ENCODE measurements around the gene NWD2. TPM values are rescaled to one million over a fixed set of nuclear protein-coding genes. Genes with fewer than 3 reads are reported as not detected.

NWD2 gene
- total RNA-seq, 1 donor from 2014 or later, result 1.5 TPM

- Mint-ChIP-seq H3K4me3 (no peak overlapping the region), H3K27ac (no peak overlapping the region), H3K4me1 (ENCODE audit: unreplicated experiment) (peaks cover 8% of the 10 kb centered on the region), H3K36me3 (no peaks in the 10 kb centered on the region), H3K27me3 (peaks cover 5% of the 10 kb centered on the region), H3K9me3 (no peaks in the 10 kb centered on the region)
- TF ChIP-seq, protein P1, sequence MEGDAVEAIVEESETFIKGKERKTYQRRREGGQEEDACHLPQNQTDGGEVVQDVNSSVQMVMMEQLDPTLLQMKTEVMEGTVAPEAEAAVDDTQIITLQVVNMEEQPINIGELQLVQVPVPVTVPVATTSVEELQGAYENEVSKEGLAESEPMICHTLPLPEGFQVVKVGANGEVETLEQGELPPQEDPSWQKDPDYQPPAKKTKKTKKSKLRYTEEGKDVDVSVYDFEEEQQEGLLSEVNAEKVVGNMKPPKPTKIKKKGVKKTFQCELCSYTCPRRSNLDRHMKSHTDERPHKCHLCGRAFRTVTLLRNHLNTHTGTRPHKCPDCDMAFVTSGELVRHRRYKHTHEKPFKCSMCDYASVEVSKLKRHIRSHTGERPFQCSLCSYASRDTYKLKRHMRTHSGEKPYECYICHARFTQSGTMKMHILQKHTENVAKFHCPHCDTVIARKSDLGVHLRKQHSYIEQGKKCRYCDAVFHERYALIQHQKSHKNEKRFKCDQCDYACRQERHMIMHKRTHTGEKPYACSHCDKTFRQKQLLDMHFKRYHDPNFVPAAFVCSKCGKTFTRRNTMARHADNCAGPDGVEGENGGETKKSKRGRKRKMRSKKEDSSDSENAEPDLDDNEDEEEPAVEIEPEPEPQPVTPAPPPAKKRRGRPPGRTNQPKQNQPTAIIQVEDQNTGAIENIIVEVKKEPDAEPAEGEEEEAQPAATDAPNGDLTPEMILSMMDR (conservative IDR thresholded peaks at IDR 0.05), result no peak
- DNase-seq (ENCODE audit: extremely low spot score, unreplicated experiment), result no peak
Observed at GRCh38 chr4:37219990-37220389, 24.6 kb upstream of the NWD2 start.

- Mint-ChIP-seq H3K4me1 (ENCODE audit: unreplicated experiment) (peaks cover 8% of the 10 kb centered on the region), H3K4me3 (no peak overlapping the region), H3K27ac (no peak overlapping the region), H3K27me3 (peaks cover 9% of the 10 kb centered on the region), H3K36me3 (no peaks in the 10 kb centered on the region), H3K9me3 (no peaks in the 10 kb centered on the region)
- no peak for DNase-seq (ENCODE audit: extremely low spot score, unreplicated experiment)
- TF ChIP-seq, protein P1 (conservative IDR thresholded peaks at IDR 0.05), result no peak
Observed at GRCh38 chr4:37220685-37221084, 23.9 kb upstream of the NWD2 start.

- H3K27me3 Mint-ChIP-seq, result peaks cover 11% of the 10 kb centered on the region
- no peaks in the 10 kb centered on the region for H3K9me3 Mint-ChIP-seq
- H3K4me1 Mint-ChIP-seq (ENCODE audit: unreplicated experiment), result peaks cover 5% of the 10 kb centered on the region
Observed at GRCh38 chr4:37223732-37224131, 20.8 kb upstream of the NWD2 start.

GRCh38 chr4:37224854-37225253, 19.7 kb upstream of the NWD2 start:
- no peak overlapping the region for H3K4me3 Mint-ChIP-seq
- H3K36me3 Mint-ChIP-seq, result no peaks in the 10 kb centered on the region
- TF ChIP-seq, protein P1 (conservative IDR thresholded peaks at IDR 0.05), result no peak
- no peaks in the 10 kb centered on the region for H3K4me1 Mint-ChIP-seq (ENCODE audit: unreplicated experiment)
- no peak overlapping the region for H3K27ac Mint-ChIP-seq
- no peak for DNase-seq (ENCODE audit: extremely low spot score, unreplicated experiment)
- H3K9me3 Mint-ChIP-seq, result no peaks in the 10 kb centered on the region
- peaks cover 10% of the 10 kb centered on the region for H3K27me3 Mint-ChIP-seq

More at GRCh38 chr4:37223732-37224131, 20.8 kb upstream of the NWD2 start:
- no peaks in the 10 kb centered on the region for H3K36me3 Mint-ChIP-seq
- H3K27ac Mint-ChIP-seq, result no peak overlapping the region
- TF ChIP-seq, protein P1 (conservative IDR thresholded peaks at IDR 0.05), result no peak
- H3K4me3 Mint-ChIP-seq, result no peak overlapping the region
- DNase-seq (ENCODE audit: extremely low spot score, unreplicated experiment), result no peak

DNA sequence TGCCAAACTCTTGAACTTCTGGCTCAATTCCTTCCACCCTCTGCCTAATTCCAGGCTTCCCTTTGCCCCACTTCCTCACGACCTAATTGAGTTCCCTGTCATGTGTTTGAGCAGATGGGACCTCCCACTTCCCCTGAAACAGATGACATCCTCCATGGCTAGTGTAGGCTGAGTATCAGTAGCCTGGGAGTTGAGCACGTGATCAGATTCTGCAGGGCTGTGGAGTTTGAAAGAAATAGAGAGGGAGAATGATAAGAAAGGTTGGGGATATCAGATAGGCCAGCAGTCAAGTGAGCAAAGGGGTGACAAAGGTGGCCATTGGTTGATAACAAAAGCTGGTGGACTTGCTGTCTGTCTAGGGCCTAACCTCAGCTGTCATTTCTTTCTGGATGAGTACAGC, 18.8 kb upstream of the NWD2 start:
- no peaks in the 10 kb centered on the region for H3K4me1 Mint-ChIP-seq (ENCODE audit: unreplicated experiment)
- no peak overlapping the region for H3K4me3 Mint-ChIP-seq
- peaks cover 10% of the 10 kb centered on the region for H3K27me3 Mint-ChIP-seq
- no peak overlapping the region for H3K27ac Mint-ChIP-seq
- no peaks in the 10 kb centered on the region for H3K9me3 Mint-ChIP-seq
- no peaks in the 10 kb centered on the region for H3K36me3 Mint-ChIP-seq
- DNase-seq (ENCODE audit: extremely low spot score, unreplicated experiment), result no peak
- TF ChIP-seq, protein P1 (conservative IDR thresholded peaks at IDR 0.05), result no peak

DNA sequence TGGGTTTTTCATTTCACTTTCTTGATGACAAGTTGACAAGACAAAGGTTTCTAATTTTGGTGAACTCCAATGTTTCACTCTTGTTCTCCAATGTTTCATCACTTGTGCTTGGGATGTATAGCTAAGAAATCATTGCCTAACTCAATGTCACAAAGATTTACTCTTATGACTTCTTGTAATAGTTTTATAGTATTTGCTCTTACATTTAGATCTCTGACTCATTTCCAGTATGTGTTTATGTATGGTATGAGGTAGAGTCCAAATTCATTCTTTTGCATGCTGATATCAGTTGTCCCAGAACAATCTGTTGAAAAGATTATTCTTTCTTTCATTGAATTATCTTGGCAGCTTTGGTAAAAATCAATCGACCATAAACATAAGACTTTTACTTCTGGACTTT, 12.2 kb upstream of the NWD2 start:
- H3K4me3 Mint-ChIP-seq, result no peak overlapping the region
- no peaks in the 10 kb centered on the region for H3K9me3 Mint-ChIP-seq
- peaks cover 23% of the 10 kb centered on the region for H3K27me3 Mint-ChIP-seq
- H3K4me1 Mint-ChIP-seq (ENCODE audit: unreplicated experiment), result no peaks in the 10 kb centered on the region
- DNase-seq (ENCODE audit: extremely low spot score, unreplicated experiment), result no peak
- H3K27ac Mint-ChIP-seq, result no peak overlapping the region
- TF ChIP-seq, protein P1 (conservative IDR thresholded peaks at IDR 0.05), result no peak
- no peaks in the 10 kb centered on the region for H3K36me3 Mint-ChIP-seq
